ENCODE measurements around the gene SLC5A10.

SLC5A10 gene

GRCh38 chr17:18950944-18951905, 740 bp upstream of the SLC5A10 start:
- H3K4me3 ChIP-seq (ENCODE audit: low read depth in 1 of 2, low read length in 2 of 2), result no peak overlapping the region
- no peaks in the 10 kb centered on the region for H3K36me3 ChIP-seq (ENCODE audit: insufficient read depth, low read length)
- H3K4me1 ChIP-seq (ENCODE audit: insufficient read depth, low read length), result peaks cover 8% of the 10 kb centered on the region
- H3K27me3 ChIP-seq (ENCODE audit: insufficient read depth, low read length, poor library complexity), result peaks cover 9% of the 10 kb centered on the region
- no peak for DNase-seq
- TF ChIP-seq CTCF (IDR thresholded peaks at IDR 0.05; ENCODE audit: borderline replicate concordance, extremely low read depth, low read length, poor library complexity, severe bottlenecking) (no peak), EZH2 (IDR thresholded peaks at IDR 0.05; ENCODE audit: borderline replicate concordance, low read depth, low read length, severe bottlenecking) (no peak)
- no peak overlapping the region for H2AFZ ChIP-seq (ENCODE audit: low read depth, low read length)
- H4K20me1 ChIP-seq (ENCODE audit: insufficient read depth, low read length), result 0 out of 2 replicates have a peak, but pooled peaks cover 2% of the 10 kb centered on the region
- no peaks in the 10 kb centered on the region for H3K9me3 ChIP-seq (ENCODE audit: insufficient read depth, low read length, severe bottlenecking)
- H3K79me2 ChIP-seq (ENCODE audit: insufficient read depth, low read length), result no peaks in the 10 kb centered on the region
- no peak overlapping the region for H3K4me2 ChIP-seq (ENCODE audit: insufficient read depth, low read length)
- no peak overlapping the region for H3K27ac ChIP-seq (ENCODE audit: low read length)
- H3K9ac ChIP-seq (ENCODE audit: low read depth, low read length), result no peak overlapping the region
- ATAC-seq (ENCODE audit: insufficient read depth, low read depth), result no peak

GRCh38 chr17:18953231-18953728, 1.3 kb downstream of the SLC5A10 start:
- peaks cover 6% of the 10 kb centered on the region for H3K27me3 ChIP-seq (ENCODE audit: insufficient read depth, low read length, poor library complexity)

GRCh38 chr17:18954321-18954720, 2.4 kb downstream of the SLC5A10 start:
- no peak overlapping the region for H3K27ac ChIP-seq (ENCODE audit: low read length)

More at GRCh38 chr17:18953231-18953728, 1.3 kb downstream of the SLC5A10 start:
- H3K4me2 ChIP-seq (ENCODE audit: insufficient read depth, low read length), result no peak overlapping the region
- H4K20me1 ChIP-seq (ENCODE audit: insufficient read depth, low read length), result 0 out of 2 replicates have a peak, but pooled peaks cover 2% of the 10 kb centered on the region
- H3K27ac ChIP-seq (ENCODE audit: low read length), result no peak overlapping the region
- H3K79me2 ChIP-seq (ENCODE audit: insufficient read depth, low read length), result no peaks in the 10 kb centered on the region
- TF ChIP-seq EZH2 (IDR thresholded peaks at IDR 0.05; ENCODE audit: borderline replicate concordance, low read depth, low read length, severe bottlenecking), result no peak
- no peak for TF ChIP-seq CTCF (IDR thresholded peaks at IDR 0.05; ENCODE audit: borderline replicate concordance, extremely low read depth, low read length, poor library complexity, severe bottlenecking)
- DNase-seq, result no peak
- H2AFZ ChIP-seq (ENCODE audit: low read depth, low read length), result no peak overlapping the region
- no peaks in the 10 kb centered on the region for H3K9me3 ChIP-seq (ENCODE audit: insufficient read depth, low read length, severe bottlenecking)
- ATAC-seq (ENCODE audit: insufficient read depth, low read depth), result no peak
- H3K9ac ChIP-seq (ENCODE audit: low read depth, low read length), result no peak overlapping the region
- H3K4me3 ChIP-seq (ENCODE audit: low read depth in 1 of 2, low read length in 2 of 2), result no peak overlapping the region
- H3K36me3 ChIP-seq (ENCODE audit: insufficient read depth, low read length), result no peaks in the 10 kb centered on the region
- H3K4me1 ChIP-seq (ENCODE audit: insufficient read depth, low read length), result peaks cover 8% of the 10 kb centered on the region

More at GRCh38 chr17:18954321-18954720, 2.4 kb downstream of the SLC5A10 start:
- TF ChIP-seq EZH2 (IDR thresholded peaks at IDR 0.05; ENCODE audit: borderline replicate concordance, low read depth, low read length, severe bottlenecking) (no peak), CTCF (IDR thresholded peaks at IDR 0.05; ENCODE audit: borderline replicate concordance, extremely low read depth, low read length, poor library complexity, severe bottlenecking) (no peak)
- H3K9ac ChIP-seq (ENCODE audit: low read depth, low read length), result no peak overlapping the region
- no peak overlapping the region for H3K4me3 ChIP-seq (ENCODE audit: low read depth in 1 of 2, low read length in 2 of 2)
- no peaks in the 10 kb centered on the region for H3K79me2 ChIP-seq (ENCODE audit: insufficient read depth, low read length)
- 0 out of 2 replicates have a peak, but pooled peaks cover 2% of the 10 kb centered on the region for H4K20me1 ChIP-seq (ENCODE audit: insufficient read depth, low read length)
- no peak overlapping the region for H2AFZ ChIP-seq (ENCODE audit: low read depth, low read length)
- peaks cover 6% of the 10 kb centered on the region for H3K27me3 ChIP-seq (ENCODE audit: insufficient read depth, low read length, poor library complexity)
- no peak for ATAC-seq (ENCODE audit: insufficient read depth, low read depth)
- no peaks in the 10 kb centered on the region for H3K36me3 ChIP-seq (ENCODE audit: insufficient read depth, low read length)
- H3K9me3 ChIP-seq (ENCODE audit: insufficient read depth, low read length, severe bottlenecking), result no peaks in the 10 kb centered on the region
- no peak overlapping the region for H3K4me2 ChIP-seq (ENCODE audit: insufficient read depth, low read length)
- no peak for DNase-seq
- H3K4me1 ChIP-seq (ENCODE audit: insufficient read depth, low read length), result peaks cover 8% of the 10 kb centered on the region

All from DND-41 (cell line).